Neuronal stem cell (in vitro differentiated cells): ENCODE data around the gene AR.

Source experiments
- DNase-seq: peaks from one replicate; pipeline ENCODE4 v3.0.0-alpha.2; 2013; ENCODE audit warnings: low spot score
- H2AFZ ChIP-seq: one replicate; pipeline ENCODE4 v1.6.1; 2013; ENCODE audit warnings: mild to moderate bottlenecking, low read length, inconsistent platforms
- H2AK5ac ChIP-seq: 2 replicates; pipeline ENCODE4 v1.6.1; 2013; ENCODE audit warnings: low read depth, mild to moderate bottlenecking, inconsistent platforms, low read length, moderate library complexity, mixed read lengths
- H2BK120ac ChIP-seq: 2 replicates; pipeline ENCODE4 v1.6.1; 2013; ENCODE audit warnings: low read depth, mild to moderate bottlenecking, inconsistent platforms, low read length, moderate library complexity, mixed read lengths
- H2BK12ac ChIP-seq: one replicate; pipeline ENCODE4 v1.6.1; 2013; ENCODE audit warnings: low read length, inconsistent platforms
- H2BK15ac ChIP-seq: 2 replicates; pipeline ENCODE4 v1.6.1; 2013; ENCODE audit warnings: mild to moderate bottlenecking, low read length, inconsistent platforms, mixed read lengths
- H2BK5ac ChIP-seq: one replicate; pipeline ENCODE4 v1.6.1; 2013; ENCODE audit warnings: inconsistent platforms, mild to moderate bottlenecking, low read length, moderate library complexity
- H3K14ac ChIP-seq: one replicate; pipeline ENCODE4 v1.6.1; 2013; ENCODE audit warnings: low read length, inconsistent platforms
- H3K18ac ChIP-seq: 2 replicates; pipeline ENCODE4 v1.6.1; 2013; ENCODE audit warnings: low read length, inconsistent platforms
- H3K23ac ChIP-seq: 2 replicates; pipeline ENCODE4 v1.6.1; 2013; ENCODE audit warnings: low read depth, mild to moderate bottlenecking, mixed read lengths, low read length, inconsistent platforms; ENCODE audit not compliant: poor library complexity
- H3K27ac ChIP-seq: replicated peaks from 3 replicates; pipeline ENCODE4 v1.5.1; 2013; ENCODE audit warnings: low read length, inconsistent platforms
- H3K27me3 ChIP-seq, 3 experiments: 2 replicates each; pipeline ENCODE4 v1.6.1; 2013; ENCODE audit warnings: low read length in 3 of 3, mild to moderate bottlenecking in 2 of 3, inconsistent platforms in 1 of 3, low read depth in 1 of 3, mixed read lengths in 1 of 3, moderate library complexity in 1 of 3; ENCODE audit not compliant: control insufficient read depth in 3 of 3, insufficient read depth in 3 of 3
- H3K36me3 ChIP-seq, 2 donors: replicated peaks in 1 of 2; 2 replicates each; pipeline ENCODE4 v1.6.1; 2013; ENCODE audit warnings: low read length in 2 of 2; ENCODE audit not compliant: control insufficient read depth in 2 of 2, insufficient read depth in 2 of 2
- H3K4ac ChIP-seq: 2 replicates; pipeline ENCODE4 v1.6.1; 2013; ENCODE audit warnings: inconsistent platforms, mild to moderate bottlenecking, low read length, moderate library complexity
- H3K4me1 ChIP-seq, 2 donors: 1 replicate in 1 of 2; 2 replicates in 1 of 2; pipeline ENCODE4 v1.6.1; 2013; ENCODE audit warnings: low read length in 2 of 2, low read depth in 1 of 2; ENCODE audit not compliant: control insufficient read depth in 2 of 2, insufficient read depth in 1 of 2
- H3K4me2 ChIP-seq: one replicate; pipeline ENCODE4 v1.6.1; 2013; ENCODE audit warnings: mild to moderate bottlenecking, low read length, inconsistent platforms; ENCODE audit not compliant: insufficient read depth, poor library complexity, severe bottlenecking
- H3K4me3 ChIP-seq, 2 donors: 2 replicates each; pipeline ENCODE4 v1.5.1; 2013; ENCODE audit warnings: low read length in 2 of 2, mild to moderate bottlenecking in 2 of 2, inconsistent platforms in 1 of 2, moderate library complexity in 1 of 2
- H3K79me1 ChIP-seq: one replicate; pipeline ENCODE4 v1.6.1; 2013; ENCODE audit warnings: low read depth, mild to moderate bottlenecking, inconsistent platforms, low read length, moderate library complexity
- H3K9ac ChIP-seq: one replicate; pipeline ENCODE4 v1.6.1; 2013; ENCODE audit warnings: mild to moderate bottlenecking, low read depth, low read length, inconsistent platforms; ENCODE audit not compliant: poor library complexity
- H3K9me3 ChIP-seq, 2 donors: replicated peaks in 1 of 2; 2 replicates each; pipeline versions ENCODE3 to v1.6.1; 2013; ENCODE audit warnings: low read length in 2 of 2, mild to moderate bottlenecking in 2 of 2, inconsistent platforms in 1 of 2, low read depth in 1 of 2, mixed read lengths in 1 of 2, moderate library complexity in 1 of 2; ENCODE audit not compliant: control insufficient read depth in 2 of 2, insufficient read depth in 1 of 2
- H4K8ac ChIP-seq: one replicate; pipeline ENCODE4 v1.6.1; 2013; ENCODE audit warnings: low read depth, mild to moderate bottlenecking, inconsistent platforms, low read length, moderate library complexity
- H4K91ac ChIP-seq: one replicate; pipeline ENCODE4 v1.6.1; 2013; ENCODE audit warnings: low read length, low read depth, mild to moderate bottlenecking, inconsistent platforms; ENCODE audit not compliant: poor library complexity
- WGBS, 2 donors: extraction: QIAGEN DNeasy Blood & Tissue Kit; methylation state at CpG; one replicate each; pipeline ENCODE4 v1.1.7; 2013; ENCODE audit warnings: missing lambda C conversion rate in 2 of 2, mixed read lengths in 1 of 2; ENCODE audit not compliant: insufficient read length in 2 of 2, insufficient replicate concordance in 1 of 2; ENCODE audit errors: extremely low coverage in 2 of 2; 5-methylcytosine and 5-hydroxymethylcytosine counted together

The AR gene

GRCh38 chrX:67721321-67721720 is 177.5 kb downstream of the AR start:
- DNase-seq, result no peak
- no peak overlapping the region for H2AFZ ChIP-seq
- no peak overlapping the region for H2BK120ac ChIP-seq
- peaks cover 4 to 40% of the 10 kb centered on the region in 2 donors for H3K36me3 ChIP-seq
- no peak overlapping the region for H3K4me2 ChIP-seq
- H3K14ac ChIP-seq, result no peak overlapping the region
- no peak overlapping the region for H3K18ac ChIP-seq
- no peaks in the 10 kb centered on the region for H3K27me3 ChIP-seq
- H3K79me1 ChIP-seq, result no peaks in the 10 kb centered on the region
- no peak overlapping the region for H4K8ac ChIP-seq
- no CpG with 5 or more reads among the region's 1 CpG for WGBS, 2 donors
- H2AK5ac ChIP-seq, result no peak overlapping the region
- H3K9ac ChIP-seq, result no peak overlapping the region
- H3K23ac ChIP-seq, result no peak overlapping the region
- no peak overlapping the region for H2BK15ac ChIP-seq
- H2BK5ac ChIP-seq, result no peak overlapping the region
- no peaks in the 10 kb centered on the region for H3K4me1 ChIP-seq
- no peak overlapping the region for H3K27ac ChIP-seq
- no peak overlapping the region for H4K91ac ChIP-seq
- no peak overlapping the region for H3K4me3 ChIP-seq
- no peak overlapping the region for H2BK12ac ChIP-seq
- no peak overlapping the region for H3K4ac ChIP-seq
- no peaks in the 10 kb centered on the region for H3K9me3 ChIP-seq

GRCh38 chrX:67723580-67724351 is 179.9 kb downstream of the AR start:
- no peak overlapping the region for H2AK5ac ChIP-seq
- no peak overlapping the region for H2BK120ac ChIP-seq
- no peak overlapping the region for H4K8ac ChIP-seq
- no peak overlapping the region for H3K9ac ChIP-seq
- H3K4me1 ChIP-seq, result no peaks in the 10 kb centered on the region
- no peak overlapping the region for H4K91ac ChIP-seq
- H3K14ac ChIP-seq, result no peak overlapping the region
- no peak overlapping the region for H3K4me3 ChIP-seq
- H3K27ac ChIP-seq, result no peak overlapping the region
- H3K79me1 ChIP-seq, result no peaks in the 10 kb centered on the region
- no peak overlapping the region for H3K4ac ChIP-seq
- no peak overlapping the region for H2BK5ac ChIP-seq
- no peaks in the 10 kb centered on the region for H3K9me3 ChIP-seq
- H3K4me2 ChIP-seq, result no peak overlapping the region
- H3K18ac ChIP-seq, result no peak overlapping the region
- no peak overlapping the region for H2BK15ac ChIP-seq
- no peaks in the 10 kb centered on the region for H3K27me3 ChIP-seq
- H2AFZ ChIP-seq, result no peak overlapping the region
- DNase-seq, result no peak
- H3K36me3 ChIP-seq, result peaks cover 2 to 28% of the 10 kb centered on the region in 2 donors
- no CpG with 5 or more reads among the region's 5 CpGs for WGBS, 2 donors
- no peak overlapping the region for H3K23ac ChIP-seq
- no peak overlapping the region for H2BK12ac ChIP-seq

GRCh38 chrX:67724359-67725110 is 180.7 kb downstream of the AR start:
- Histone ChIP-seq H2BK120ac (no peak overlapping the region), H3K14ac (no peak overlapping the region), H4K91ac (no peak overlapping the region), H3K27me3 (no peaks in the 10 kb centered on the region), H3K9ac (no peak overlapping the region), H2AK5ac (no peak overlapping the region), H3K4me1 (no peaks in the 10 kb centered on the region), H3K27ac (no peak overlapping the region), H3K36me3 (peaks cover 2 to 24% of the 10 kb centered on the region in 2 donors), H2BK12ac (no peak overlapping the region), H3K4me3 (no peak overlapping the region), H2BK5ac (no peak overlapping the region), H2AFZ (no peak overlapping the region), H3K9me3 (no peaks in the 10 kb centered on the region), H3K18ac (no peak overlapping the region), H4K8ac (no peak overlapping the region), H3K4ac (no peak overlapping the region), H3K79me1 (no peaks in the 10 kb centered on the region), H3K23ac (no peak overlapping the region), H3K4me2 (no peak overlapping the region), H2BK15ac (no peak overlapping the region)
- no peak for DNase-seq
- 100% methylated on average over 1 of the region's 5 CpGs; no CpG with 5 or more reads in 1 of the 2 donors for WGBS, 2 donors

GRCh38 chrX:67725471-67725870 is 181.7 kb downstream of the AR start:
- DNase-seq, result no peak
- Histone ChIP-seq H3K27ac (no peak overlapping the region), H2BK15ac (no peak overlapping the region), H3K18ac (no peak overlapping the region), H3K79me1 (no peaks in the 10 kb centered on the region), H3K4me1 (no peaks in the 10 kb centered on the region), H2BK5ac (no peak overlapping the region), H3K4me3 (no peak overlapping the region), H3K14ac (no peak overlapping the region), H3K23ac (no peak overlapping the region), H2BK12ac (no peak overlapping the region), H3K9ac (no peak overlapping the region), H2BK120ac (no peak overlapping the region), H4K91ac (no peak overlapping the region), H3K36me3 (peaks cover 2 to 17% of the 10 kb centered on the region in 2 donors), H2AFZ (no peak overlapping the region), H3K4ac (no peak overlapping the region), H3K9me3 (no peaks in the 10 kb centered on the region), H2AK5ac (no peak overlapping the region), H4K8ac (no peak overlapping the region), H3K27me3 (no peaks in the 10 kb centered on the region), H3K4me2 (no peak overlapping the region)
- no CpG with 5 or more reads among the region's 2 CpGs for WGBS, 2 donors
